OCI-LY1 (cell line): ENCODE results near the gene HNRNPA3.

Experiments
- H2AFZ ChIP-seq: fragments of 200-600 bp; sonication (generic), shearing (Covaris generic); 2 replicates; pipeline ENCODE4 v1.6.0; 2014; ENCODE audit warnings: antibody characterized with exemption, mild to moderate bottlenecking, low read length
- H3F3A ChIP-seq: fragments of 200-600 bp; sonication (generic), shearing (Covaris generic); 2 replicates; pipeline ENCODE4 v1.6.0; 2014; ENCODE audit warnings: mild to moderate bottlenecking, antibody characterized with exemption, low read length, moderate library complexity; ENCODE audit not compliant: insufficient read depth
- H3K27ac ChIP-seq: fragments of 200-600 bp; sonication (generic); 2 replicates; pipeline ENCODE4 v1.5.1; 2014; ENCODE audit warnings: low read length, mixed run types, mild to moderate bottlenecking, low read depth; ENCODE audit not compliant: poor library complexity, severe bottlenecking
- H3K27me3 ChIP-seq: fragments of 200-600 bp; sonication (generic); 2 replicates; pipeline ENCODE4 v1.6.0; 2014; ENCODE audit warnings: antibody characterized with exemption, mild to moderate bottlenecking, low read length, moderate library complexity; ENCODE audit not compliant: insufficient read depth
- H3K36me3 ChIP-seq: fragments of 200-600 bp; sonication (generic); 2 replicates; pipeline ENCODE4 v1.6.1; 2014; ENCODE audit warnings: mild to moderate bottlenecking, antibody characterized with exemption, low read length, moderate library complexity, mixed read lengths; ENCODE audit not compliant: insufficient read depth
- H3K4me1 ChIP-seq: fragments of 200-600 bp; sonication (generic); 2 replicates; pipeline ENCODE4 v1.5.1; 2014; ENCODE audit warnings: mild to moderate bottlenecking, low read length, moderate library complexity; ENCODE audit not compliant: insufficient read depth, severe bottlenecking
- H3K4me2 ChIP-seq: fragments of 200-600 bp; sonication (generic), shearing (Covaris generic); 2 replicates; pipeline ENCODE4 v1.6.1; 2014; ENCODE audit warnings: low read length
- H3K4me3 ChIP-seq: fragments of 200-600 bp; sonication (generic); 2 replicates; pipeline ENCODE4 v1.5.1; 2014; ENCODE audit warnings: low read length, low read depth, mild to moderate bottlenecking, mixed read lengths; ENCODE audit not compliant: poor library complexity, severe bottlenecking
- H3K79me2 ChIP-seq: fragments of 200-600 bp; shearing (Covaris generic); 2 replicates; pipeline ENCODE4 v1.6.1; 2016; ENCODE audit warnings: mixed run types, low read length, mixed read lengths; ENCODE audit not compliant: insufficient read depth
- H3K9ac ChIP-seq: fragments of 200-600 bp; sonication (generic), shearing (Covaris generic); 2 replicates; pipeline ENCODE4 v1.6.1; 2014; ENCODE audit warnings: mild to moderate bottlenecking, low read length, mixed read lengths
- H3K9me2 ChIP-seq: fragments of 200-600 bp; sonication (generic), shearing (Covaris generic); 2 replicates; pipeline ENCODE4 v1.6.1; 2014; ENCODE audit warnings: low read depth, mild to moderate bottlenecking, low read length, mixed read lengths
- H3K9me3 ChIP-seq: fragments of 200-600 bp; shearing (Covaris generic); 2 replicates; pipeline ENCODE4 v1.6.1; 2014; ENCODE audit warnings: low read length, mixed read lengths
- H4K20me1 ChIP-seq: fragments of 200-600 bp; sonication (generic), shearing (Covaris generic); 2 replicates; pipeline ENCODE4 v1.6.0; 2016; ENCODE audit warnings: mild to moderate bottlenecking, low read length; ENCODE audit not compliant: insufficient read depth
- EZH2 ChIP-seq: fragments of 200-600 bp; sonication (generic), shearing (Covaris generic); IDR thresholded peaks from 2 replicates; pipeline ENCODE4 v1.8.0; 2017; ENCODE audit warnings: borderline replicate concordance, mixed run types, mild to moderate bottlenecking, antibody characterized with exemption, low read length, moderate library complexity, mixed read lengths
- TF ChIP-seq, protein P1 (sequence below): fragments of 200-600 bp; sonication (generic), shearing (Covaris generic); IDR thresholded peaks from 2 replicates; pipeline ENCODE4 v1.5.1; 2017; ENCODE audit warnings: mild to moderate bottlenecking, antibody characterized with exemption, low read length, moderate library complexity, mixed read lengths

The HNRNPA3 gene

DNA sequence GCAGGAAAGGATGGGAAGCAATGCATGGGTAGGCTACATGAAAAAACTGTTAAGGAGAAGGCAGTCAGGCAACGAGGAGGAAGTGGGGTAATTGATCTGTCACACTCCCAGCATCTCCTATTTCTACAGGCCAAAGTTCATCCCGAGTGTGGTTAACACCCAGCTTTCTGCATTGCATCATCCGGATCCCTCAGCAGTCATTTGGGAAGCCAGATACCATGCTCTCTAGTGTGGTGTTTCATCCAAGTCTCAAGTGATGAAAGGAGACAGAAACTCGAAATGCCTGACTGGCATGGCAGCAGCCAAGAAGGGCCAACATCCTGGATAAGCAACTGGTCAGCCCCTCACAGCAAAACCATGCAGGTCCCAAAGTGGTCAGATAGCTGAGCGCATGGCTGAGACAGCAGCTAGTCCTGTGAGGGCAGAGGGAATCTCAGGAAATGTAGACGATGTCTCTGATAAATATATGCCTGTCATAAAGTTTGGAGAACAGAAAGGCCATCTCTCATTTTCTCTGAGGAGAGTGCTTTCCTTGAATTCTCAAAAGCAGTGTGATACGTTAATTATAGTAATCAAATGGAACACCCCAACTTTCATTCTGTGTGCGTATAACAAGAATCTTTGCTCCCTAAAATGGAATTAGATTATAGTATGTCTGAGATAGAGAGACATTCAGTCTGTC, 24.8 kb upstream of the HNRNPA3 start:
- Histone ChIP-seq H3K27ac (no peak overlapping the region), H3K27me3 (no peaks in the 10 kb centered on the region), H3F3A (no peaks in the 10 kb centered on the region), H3K4me3 (no peak overlapping the region), H3K9ac (no peak overlapping the region), H2AFZ (no peak overlapping the region), H3K9me3 (no peaks in the 10 kb centered on the region), H3K4me2 (no peak overlapping the region), H3K9me2 (no peaks in the 10 kb centered on the region), H3K79me2 (no peaks in the 10 kb centered on the region), H3K4me1 (no peaks in the 10 kb centered on the region), H4K20me1 (no peaks in the 10 kb centered on the region), H3K36me3 (no peaks in the 10 kb centered on the region)
- TF ChIP-seq, protein P1, sequence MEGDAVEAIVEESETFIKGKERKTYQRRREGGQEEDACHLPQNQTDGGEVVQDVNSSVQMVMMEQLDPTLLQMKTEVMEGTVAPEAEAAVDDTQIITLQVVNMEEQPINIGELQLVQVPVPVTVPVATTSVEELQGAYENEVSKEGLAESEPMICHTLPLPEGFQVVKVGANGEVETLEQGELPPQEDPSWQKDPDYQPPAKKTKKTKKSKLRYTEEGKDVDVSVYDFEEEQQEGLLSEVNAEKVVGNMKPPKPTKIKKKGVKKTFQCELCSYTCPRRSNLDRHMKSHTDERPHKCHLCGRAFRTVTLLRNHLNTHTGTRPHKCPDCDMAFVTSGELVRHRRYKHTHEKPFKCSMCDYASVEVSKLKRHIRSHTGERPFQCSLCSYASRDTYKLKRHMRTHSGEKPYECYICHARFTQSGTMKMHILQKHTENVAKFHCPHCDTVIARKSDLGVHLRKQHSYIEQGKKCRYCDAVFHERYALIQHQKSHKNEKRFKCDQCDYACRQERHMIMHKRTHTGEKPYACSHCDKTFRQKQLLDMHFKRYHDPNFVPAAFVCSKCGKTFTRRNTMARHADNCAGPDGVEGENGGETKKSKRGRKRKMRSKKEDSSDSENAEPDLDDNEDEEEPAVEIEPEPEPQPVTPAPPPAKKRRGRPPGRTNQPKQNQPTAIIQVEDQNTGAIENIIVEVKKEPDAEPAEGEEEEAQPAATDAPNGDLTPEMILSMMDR: no peak
- TF ChIP-seq EZH2: no peak

DNA sequence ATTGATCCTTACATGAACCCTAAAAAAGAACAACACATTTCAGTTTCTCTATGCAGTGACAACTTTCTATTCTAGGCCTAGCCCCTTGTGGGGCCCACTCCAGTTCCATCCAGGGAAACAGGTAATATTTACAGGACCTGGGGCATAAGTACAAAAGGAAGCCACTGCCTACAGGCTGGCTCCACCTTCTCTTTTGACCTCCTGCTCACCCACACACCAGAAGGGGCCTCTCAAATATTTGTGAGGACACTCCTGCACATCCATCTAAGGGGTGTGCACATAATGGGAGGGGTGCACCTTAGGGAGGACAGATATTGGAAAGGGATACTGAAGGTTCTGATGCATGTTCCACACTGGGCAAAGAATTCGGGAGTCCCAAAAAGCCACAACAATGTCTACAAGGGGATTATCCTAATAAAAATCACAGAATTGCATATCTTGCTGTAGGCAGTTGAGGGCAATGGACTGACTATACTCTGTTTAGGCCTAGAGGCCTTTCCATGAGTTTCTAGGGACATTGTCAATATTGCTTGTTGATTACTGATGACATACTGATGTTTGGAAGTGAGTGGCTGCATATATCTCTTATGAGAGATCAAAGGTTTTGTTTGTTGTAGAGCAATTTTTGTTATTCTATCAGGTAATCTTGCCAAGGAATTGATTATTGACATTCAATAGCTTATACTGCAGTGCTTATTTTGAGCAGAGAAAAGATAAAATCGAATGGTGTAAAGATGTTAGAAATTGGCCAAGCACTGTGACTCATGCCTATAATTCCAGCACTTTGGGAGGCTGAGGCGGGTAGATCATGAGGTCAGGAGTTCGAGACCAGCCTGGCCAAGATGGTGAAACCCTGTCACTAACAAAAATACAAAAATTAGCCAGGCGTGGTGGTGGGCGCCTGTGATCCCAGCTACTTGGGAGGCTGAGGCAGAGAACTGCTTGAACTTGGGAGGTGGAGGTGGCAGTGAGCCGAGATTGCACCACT, 23.8 kb upstream of the HNRNPA3 start:
- Histone ChIP-seq H3K36me3 (no peaks in the 10 kb centered on the region), H4K20me1 (no peaks in the 10 kb centered on the region), H3K9me2 (no peaks in the 10 kb centered on the region), H3K79me2 (no peaks in the 10 kb centered on the region), H3K9ac (no peak overlapping the region), H3K4me2 (no peak overlapping the region), H3K27ac (no peak overlapping the region), H3K4me1 (no peaks in the 10 kb centered on the region), H3F3A (no peaks in the 10 kb centered on the region), H2AFZ (no peak overlapping the region), H3K9me3 (no peaks in the 10 kb centered on the region), H3K4me3 (no peak overlapping the region), H3K27me3 (no peaks in the 10 kb centered on the region)
- TF ChIP-seq, protein P1: no peak
- no peak for TF ChIP-seq EZH2

DNA sequence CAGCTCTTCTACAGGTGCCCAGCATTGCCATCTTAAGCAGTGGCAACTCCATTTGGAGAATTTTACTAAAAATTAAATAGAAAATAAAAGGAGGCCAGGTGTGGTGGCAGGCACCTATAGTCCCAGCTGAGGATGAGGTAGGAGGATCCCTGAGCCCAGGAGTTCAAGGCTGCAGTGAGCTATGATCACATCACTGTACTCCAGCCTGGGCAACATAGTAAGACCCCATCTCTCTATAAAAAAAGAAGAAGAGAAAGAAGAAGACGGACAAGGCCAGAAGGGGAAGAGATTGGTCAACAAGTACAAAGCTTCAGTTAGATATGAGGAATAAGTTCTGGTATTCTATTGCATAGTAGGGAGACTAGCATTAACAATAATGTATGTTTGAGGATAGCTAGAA, 21.7 kb upstream of the HNRNPA3 start:
- no peaks in the 10 kb centered on the region for H3K27me3 ChIP-seq
- H3K9me2 ChIP-seq: no peaks in the 10 kb centered on the region
- H3K4me1 ChIP-seq: no peaks in the 10 kb centered on the region
- H3F3A ChIP-seq: no peaks in the 10 kb centered on the region
- no peak for TF ChIP-seq EZH2
- TF ChIP-seq, protein P1: no peak
- no peak overlapping the region for H3K27ac ChIP-seq
- no peaks in the 10 kb centered on the region for H4K20me1 ChIP-seq
- no peaks in the 10 kb centered on the region for H3K9me3 ChIP-seq
- H3K36me3 ChIP-seq: no peaks in the 10 kb centered on the region
- H3K4me2 ChIP-seq: no peak overlapping the region
- H3K4me3 ChIP-seq: no peak overlapping the region
- no peaks in the 10 kb centered on the region for H3K79me2 ChIP-seq
- no peak overlapping the region for H2AFZ ChIP-seq
- no peak overlapping the region for H3K9ac ChIP-seq
